Limb (tissue), 2 donors: ENCODE measurements around the gene OBSCN.
"Not testable (repeated sequence)": the region's sequence is repeated elsewhere in the genome, so short reads cannot be mapped to it uniquely, and the experiment has no call there.

Experiments used
- DNase-seq, 2 donors: peaks; one replicate each; pipeline ENCODE4 v3.0.0-alpha.2; 2016; ENCODE audit errors: extremely low spot score in 2 of 2

OBSCN gene

GRCh38 chr1:228226956-228227791 lies 19.3 kb downstream of the OBSCN start:
- no peak for DNase-seq

DNA sequence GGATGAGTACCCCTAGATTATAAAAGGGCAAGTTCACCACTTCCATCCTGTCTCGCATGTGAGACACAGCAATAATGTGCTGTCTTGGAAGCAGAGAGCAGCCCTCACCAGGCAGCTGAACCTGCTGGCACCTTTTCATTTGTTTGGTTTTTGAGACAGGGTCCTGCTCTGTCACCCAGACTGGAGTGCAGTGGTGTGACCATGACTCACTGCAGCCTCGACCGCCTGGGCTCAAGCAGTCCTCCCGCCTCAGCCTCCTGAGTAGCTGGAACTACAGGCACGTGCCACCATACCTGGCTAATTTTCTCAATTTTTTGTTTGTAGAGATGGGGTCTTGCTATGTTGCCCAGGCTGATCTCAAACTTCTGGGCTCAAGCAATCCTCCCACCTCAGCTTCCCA lies 20.3 kb downstream of the OBSCN start:
- not testable (repeated sequence) for DNase-seq

DNA sequence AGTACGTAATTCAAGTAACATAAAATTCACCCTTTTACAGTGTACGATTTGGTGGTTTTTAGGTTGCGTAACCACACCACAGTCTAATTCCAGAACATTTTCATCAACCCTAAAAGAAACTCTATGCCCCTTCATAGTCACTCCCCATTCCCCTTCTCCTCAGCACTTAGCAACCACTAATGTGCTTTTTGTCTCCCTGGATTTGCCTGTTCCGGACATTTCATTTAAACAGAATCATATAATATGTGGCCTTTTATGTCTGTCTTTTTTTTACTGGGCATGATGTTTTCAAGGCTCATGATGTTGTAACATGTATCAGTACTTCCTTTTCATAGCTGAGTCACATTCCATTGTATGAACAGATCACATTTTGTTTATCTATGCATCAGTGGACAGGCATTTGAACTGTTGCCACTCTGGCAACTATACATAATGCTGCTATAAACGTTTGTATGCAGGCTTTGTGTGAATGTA lies 20.8 kb downstream of the OBSCN start:
- DNase-seq: no peak

- DNase-seq: no peak
Observed at GRCh38 chr1:228231189-228231588, 23.3 kb downstream of the OBSCN start.

GRCh38 chr1:228233136-228233535 lies 25.3 kb downstream of the OBSCN start:
- DNase-seq: no peak

GRCh38 chr1:228234921-228235320 lies 27.1 kb downstream of the OBSCN start:
- no peak for DNase-seq

DNA sequence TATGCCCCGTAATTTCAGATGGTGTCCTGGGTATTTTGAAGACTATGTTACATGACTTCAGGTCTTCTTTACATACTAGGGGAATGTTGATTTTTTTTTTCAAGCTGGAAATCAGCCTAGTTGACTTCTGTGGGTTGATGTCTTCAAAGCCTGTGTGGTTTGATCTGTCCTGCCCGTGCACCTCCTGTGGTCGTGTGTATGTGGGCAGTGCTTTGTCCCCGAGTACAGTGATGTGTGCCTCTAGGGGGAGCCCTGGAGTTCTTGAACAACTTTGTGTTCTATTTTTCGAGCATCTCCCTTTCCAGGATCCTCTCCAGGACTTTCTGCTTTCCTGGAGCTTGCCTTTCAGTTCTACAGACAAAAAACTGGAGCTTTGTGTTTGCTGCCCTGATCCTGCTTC lies 28.9 kb downstream of the OBSCN start:
- no peak for DNase-seq

- DNase-seq: no peak
Observed at GRCh38 chr1:228238007-228238406, 30.2 kb downstream of the OBSCN start.

DNA sequence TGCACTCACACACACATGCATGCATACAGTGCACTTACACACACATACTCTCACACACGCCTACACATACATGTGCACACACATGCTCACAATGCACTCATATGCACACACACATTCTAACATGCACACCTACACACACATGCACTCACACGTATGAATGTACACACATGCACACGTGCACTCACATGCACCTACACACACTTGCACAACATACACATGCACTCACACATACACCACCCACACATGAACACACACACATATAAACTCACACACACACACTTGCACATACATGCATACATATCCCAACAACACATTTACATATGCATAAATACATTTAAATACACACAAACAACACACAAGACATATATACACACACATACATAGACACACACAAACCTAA lies 30.6 kb downstream of the OBSCN start:
- DNase-seq: no peak

GRCh38 chr1:228240411-228241240 lies 32.8 kb downstream of the OBSCN start:
- no peak for DNase-seq

- no peak for DNase-seq
Observed at GRCh38 chr1:228241259-228241658, 33.4 kb downstream of the OBSCN start.

- no peak for DNase-seq
Observed at GRCh38 chr1:228242409-228242808, 34.6 kb downstream of the OBSCN start.

DNA sequence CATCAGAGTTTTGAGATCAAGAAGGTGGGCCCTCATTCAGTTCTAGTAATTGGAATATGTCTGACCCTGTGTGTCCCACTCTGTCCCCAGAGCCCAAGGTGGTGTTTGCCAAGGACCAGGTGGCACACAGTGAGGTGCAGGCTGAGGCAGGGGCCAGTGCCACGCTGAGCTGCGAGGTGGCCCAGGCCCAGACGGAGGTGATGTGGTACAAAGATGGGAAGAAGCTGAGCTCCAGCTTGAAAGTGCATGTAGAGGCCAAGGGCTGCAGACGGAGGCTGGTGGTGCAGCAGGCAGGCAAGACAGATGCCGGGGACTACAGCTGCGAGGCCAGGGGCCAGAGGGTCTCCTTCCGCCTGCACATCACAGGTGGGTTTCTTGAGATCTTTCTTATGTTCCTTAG lies 35.2 kb downstream of the OBSCN start:
- no peak for DNase-seq

DNA sequence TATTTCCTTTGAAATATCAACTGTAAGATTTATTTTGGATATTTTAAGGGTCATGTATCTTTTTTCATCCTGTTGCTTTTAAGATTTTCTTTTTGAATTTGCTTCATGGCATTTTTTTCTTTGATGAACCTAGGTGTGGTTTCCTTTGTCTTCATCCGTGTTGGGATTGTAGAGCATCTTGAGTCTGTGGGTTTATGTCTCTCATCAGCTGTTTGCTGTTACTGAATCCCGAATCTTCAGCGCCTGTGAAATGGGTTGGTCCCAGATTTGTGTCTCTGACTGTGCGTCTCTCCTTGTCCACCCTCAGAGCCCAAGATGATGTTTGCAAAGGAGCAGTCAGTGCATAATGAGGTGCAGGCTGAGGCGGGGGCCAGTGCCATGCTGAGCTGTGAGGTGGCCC lies 36.1 kb downstream of the OBSCN start:
- DNase-seq: not testable (repeated sequence)

DNA sequence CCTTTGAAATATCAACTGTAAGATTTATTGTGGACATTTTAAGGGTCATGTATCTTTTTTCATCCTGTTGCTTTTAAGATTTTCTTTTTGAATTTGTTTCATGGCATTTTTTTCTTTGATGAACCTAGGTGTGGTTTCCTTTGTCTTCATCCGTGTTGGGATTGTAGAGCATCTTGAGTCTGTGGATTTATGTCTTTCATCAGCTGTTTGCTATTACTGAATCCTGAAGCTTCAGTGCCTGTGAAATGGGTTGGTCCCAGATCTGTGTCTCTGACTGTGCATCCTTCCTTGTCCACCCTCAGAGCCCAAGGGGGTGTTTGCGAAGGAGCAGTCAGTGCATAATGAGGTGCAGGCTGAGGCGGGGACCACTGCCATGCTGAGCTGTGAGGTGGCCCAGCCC lies 37.3 kb downstream of the OBSCN start:
- DNase-seq: no peak

GRCh38 chr1:228246216-228246900 lies 38.5 kb downstream of the OBSCN start:
- DNase-seq: no peak

DNA sequence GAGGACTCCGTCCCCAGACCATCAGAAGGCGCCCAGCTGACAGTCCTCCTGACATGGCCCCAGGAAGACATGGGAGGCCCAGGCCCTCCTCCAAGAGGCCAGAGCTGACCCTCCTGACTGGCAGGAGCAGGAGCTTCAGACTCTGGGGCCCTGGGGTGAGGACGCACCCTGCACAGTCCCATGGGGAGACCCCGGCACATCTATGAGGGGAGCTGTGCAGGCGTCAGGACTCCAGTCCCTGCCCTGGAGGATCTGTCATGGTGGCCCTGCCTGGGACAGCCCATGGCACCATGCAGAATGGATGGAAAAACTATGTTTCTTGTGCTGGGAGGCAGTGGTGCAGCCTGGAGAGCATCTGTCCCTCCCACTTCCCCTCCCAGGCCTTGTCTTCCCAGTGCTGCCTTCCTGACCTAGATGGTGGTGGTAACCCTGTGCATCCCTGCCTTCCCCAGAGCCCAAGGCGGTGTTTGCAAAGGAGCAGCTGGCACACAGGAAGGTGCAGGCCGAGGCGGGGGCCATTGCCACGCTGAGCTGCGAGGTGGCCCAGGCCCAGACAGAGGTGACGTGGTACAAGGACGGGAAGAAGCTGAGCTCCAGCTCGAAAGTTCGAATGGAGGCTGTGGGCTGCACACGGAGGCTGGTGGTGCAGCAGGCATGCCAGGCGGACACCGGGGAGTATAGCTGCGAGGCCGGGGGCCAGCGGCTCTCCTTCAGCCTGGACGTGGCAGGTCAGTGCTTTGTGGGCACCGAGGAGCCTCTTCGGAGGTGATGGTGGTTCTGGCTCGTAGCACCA lies 41.9 kb downstream of the OBSCN start:
- DNase-seq: no peak

GRCh38 chr1:228252476-228252875 lies 44.6 kb downstream of the OBSCN start:
- DNase-seq: not testable (repeated sequence)

DNA sequence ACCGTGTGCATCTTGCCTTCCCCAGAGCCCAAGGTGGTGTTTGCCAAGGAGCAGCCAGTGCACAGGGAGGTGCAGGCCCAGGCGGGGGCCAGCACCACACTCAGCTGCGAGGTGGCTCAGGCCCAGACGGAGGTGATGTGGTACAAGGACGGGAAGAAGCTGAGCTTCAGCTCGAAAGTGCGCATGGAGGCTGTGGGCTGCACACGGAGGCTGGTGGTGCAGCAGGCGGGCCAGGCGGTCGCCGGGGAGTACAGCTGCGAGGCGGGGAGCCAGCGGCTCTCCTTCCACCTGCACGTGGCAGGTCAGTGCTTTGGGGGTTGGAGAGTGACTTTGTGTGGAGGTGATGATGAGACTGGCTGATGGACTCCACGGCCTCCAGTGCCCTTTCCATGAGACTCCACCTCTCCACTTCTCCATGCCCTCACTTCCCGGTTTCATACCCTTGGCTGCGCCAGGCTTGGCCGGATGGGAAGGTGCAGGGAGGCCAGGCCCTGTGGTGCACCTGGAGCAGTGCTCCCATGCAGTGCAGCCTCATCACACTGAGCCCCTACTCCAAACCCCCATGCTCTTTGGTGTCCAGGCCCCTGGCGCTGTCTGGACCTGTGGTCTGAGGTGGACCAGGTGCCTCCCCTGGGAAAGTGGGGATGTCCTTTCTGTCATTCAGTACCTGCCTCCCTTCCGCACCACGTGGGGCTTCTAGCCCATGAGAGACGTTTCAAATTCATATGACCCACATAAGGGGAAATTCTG lies 49.0 kb downstream of the OBSCN start:
- DNase-seq: no peak

DNA sequence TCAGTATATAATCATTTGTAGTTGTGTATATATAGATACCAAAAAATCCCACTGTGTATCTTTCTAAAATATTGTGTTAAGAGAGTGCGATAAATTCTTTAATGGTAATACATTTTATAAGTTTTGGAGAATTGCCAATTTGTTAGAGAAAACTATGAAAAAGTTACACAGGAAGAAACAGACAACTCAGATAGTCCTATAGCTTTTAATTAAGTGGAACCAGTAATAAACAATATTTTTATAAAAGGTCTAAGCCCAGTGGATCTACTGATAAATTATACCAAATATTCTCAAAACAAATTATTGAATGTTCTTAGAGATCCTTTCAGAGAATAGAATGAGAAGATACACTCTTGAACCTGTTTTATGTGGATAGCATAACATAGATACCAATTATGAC lies 50.6 kb downstream of the OBSCN start:
- no peak for DNase-seq
